ENCODE results near the gene PSMA8.

GRCh38 chr18:26183395-26184112 lies 49.9 kb downstream of the PSMA8 start:
- TF ChIP-seq CTCF (IDR thresholded peaks at IDR 0.05) (no peak), POLR2A (IDR thresholded peaks at IDR 0.05) (no peak)
